ENCODE measurements around the gene OR8J1.

GRCh38 chr11:56340289-56340688 is 13.8 kb upstream of the OR8J1 start:
- TF ChIP-seq CTCF (IDR thresholded peaks at IDR 0.05; ENCODE audit: low read length) (no peak), EZH2 (IDR thresholded peaks at IDR 0.05; ENCODE audit: borderline replicate concordance, low read length) (no peak)

Data from OCI-LY1 (cell line).